ENCODE results near the gene CCDC73. TPM values are rescaled to one million over a fixed set of nuclear protein-coding genes. Genes with fewer than 3 reads are reported as not detected.
"Not testable (repeated sequence)": the region's sequence is repeated elsewhere in the genome, so short reads cannot be mapped to it uniquely, and the experiment has no call there.

The CCDC73 gene
- total RNA-seq, 1 experiment from 2014 or later = 0.04 TPM

DNA sequence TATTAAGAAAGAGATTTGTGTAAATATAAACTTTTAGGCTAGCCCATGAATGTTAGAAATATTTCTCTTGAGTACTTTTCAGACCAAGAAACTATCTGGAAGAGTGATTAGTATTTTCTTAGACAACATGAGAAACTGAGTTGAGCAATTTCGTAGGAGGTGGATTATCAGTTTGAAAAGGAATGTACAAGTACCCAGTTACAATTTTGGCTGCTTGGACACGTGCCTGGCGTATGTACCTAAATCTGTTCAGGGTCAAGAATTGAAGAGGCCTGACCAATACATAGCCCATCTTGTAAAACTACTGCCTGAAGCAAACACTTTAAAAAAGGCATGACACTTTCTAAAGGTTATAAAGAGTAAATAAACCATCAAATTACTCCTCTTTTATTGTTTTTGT lies 71.1 kb downstream of the CCDC73 start:
- no peaks in the 10 kb centered on the region for H3K27me3 ChIP-seq (ENCODE audit: low read length)
- no peak for ATAC-seq
- TF ChIP-seq, protein P1, sequence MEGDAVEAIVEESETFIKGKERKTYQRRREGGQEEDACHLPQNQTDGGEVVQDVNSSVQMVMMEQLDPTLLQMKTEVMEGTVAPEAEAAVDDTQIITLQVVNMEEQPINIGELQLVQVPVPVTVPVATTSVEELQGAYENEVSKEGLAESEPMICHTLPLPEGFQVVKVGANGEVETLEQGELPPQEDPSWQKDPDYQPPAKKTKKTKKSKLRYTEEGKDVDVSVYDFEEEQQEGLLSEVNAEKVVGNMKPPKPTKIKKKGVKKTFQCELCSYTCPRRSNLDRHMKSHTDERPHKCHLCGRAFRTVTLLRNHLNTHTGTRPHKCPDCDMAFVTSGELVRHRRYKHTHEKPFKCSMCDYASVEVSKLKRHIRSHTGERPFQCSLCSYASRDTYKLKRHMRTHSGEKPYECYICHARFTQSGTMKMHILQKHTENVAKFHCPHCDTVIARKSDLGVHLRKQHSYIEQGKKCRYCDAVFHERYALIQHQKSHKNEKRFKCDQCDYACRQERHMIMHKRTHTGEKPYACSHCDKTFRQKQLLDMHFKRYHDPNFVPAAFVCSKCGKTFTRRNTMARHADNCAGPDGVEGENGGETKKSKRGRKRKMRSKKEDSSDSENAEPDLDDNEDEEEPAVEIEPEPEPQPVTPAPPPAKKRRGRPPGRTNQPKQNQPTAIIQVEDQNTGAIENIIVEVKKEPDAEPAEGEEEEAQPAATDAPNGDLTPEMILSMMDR (conservative IDR thresholded peaks at IDR 0.05; ENCODE audit: low read depth, low read length) = no peak
- TF ChIP-seq EZH2 (IDR thresholded peaks at IDR 0.05; ENCODE audit: low read length, unreplicated experiment) (no peak), EZH2phosphoT487 (IDR thresholded peaks at IDR 0.05; ENCODE audit: borderline replicate concordance, low read length) (no peak)
- no peaks in the 10 kb centered on the region for H4K20me1 ChIP-seq (ENCODE audit: low read length)
- intact Hi-C loops (cut with micrococcal nuclease) = no loop called here
- BruUV-seq (replicated peaks) = no TSS peak
- ChIA-PET CTCF (no interaction called here), POLR2A (ENCODE audit: unreplicated experiment) (no interaction called here)
- H3K27ac ChIP-seq (ENCODE audit: low read length) = no peak overlapping the region
- H3K4me3 ChIP-seq (ENCODE audit: low read length) = no peak overlapping the region
- H3K4me2 ChIP-seq (ENCODE audit: low read length) = no peak overlapping the region
- H3K79me2 ChIP-seq (ENCODE audit: low read length) = no peaks in the 10 kb centered on the region
- DNase-seq = no peak
- no peaks in the 10 kb centered on the region for H3K36me3 ChIP-seq (ENCODE audit: low read depth, low read length)
- H3K9me3 ChIP-seq (ENCODE audit: low read length) = no peaks in the 10 kb centered on the region
- no peak overlapping the region for H2AFZ ChIP-seq (ENCODE audit: low read length)
- no peaks in the 10 kb centered on the region for H3K9me2 ChIP-seq (replicated peaks; ENCODE audit: low read length)
- H3F3A ChIP-seq (ENCODE audit: low read length, unreplicated experiment) = no peaks in the 10 kb centered on the region
- H3K9ac ChIP-seq (ENCODE audit: low read length) = no peak overlapping the region
- H3K4me1 ChIP-seq (ENCODE audit: insufficient read depth, low read length) = no peaks in the 10 kb centered on the region

DNA sequence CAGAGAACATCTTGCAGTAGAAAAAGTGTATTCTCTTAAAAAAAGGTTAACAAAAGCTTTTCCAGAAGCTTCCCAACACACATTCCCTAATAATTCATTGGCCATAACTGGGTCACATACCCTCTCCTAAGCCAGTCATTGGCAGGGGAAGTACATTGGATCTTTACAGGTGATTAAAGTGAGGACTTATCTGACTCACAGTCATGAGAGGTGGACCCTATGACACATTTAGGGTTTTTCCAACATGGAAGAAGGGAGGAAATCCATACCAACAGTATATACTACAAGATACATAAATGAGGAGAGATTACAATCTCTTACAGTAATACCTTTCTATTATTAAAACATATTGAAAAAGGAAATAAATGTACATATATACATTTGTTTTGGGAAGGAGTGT lies 72.2 kb downstream of the CCDC73 start:
- no peaks in the 10 kb centered on the region for H3K4me1 ChIP-seq (ENCODE audit: insufficient read depth, low read length)
- ChIA-PET CTCF (no interaction called here), POLR2A (ENCODE audit: unreplicated experiment) (interaction anchor here (1.0 kb wide), 1 partner anchor 410 kb away, joined by 3 read pairs; no protein-coding TSS in a partner anchor)
- no peak overlapping the region for H3K9ac ChIP-seq (ENCODE audit: low read length)
- H3K9me2 ChIP-seq (replicated peaks; ENCODE audit: low read length) = no peaks in the 10 kb centered on the region
- ATAC-seq = no peak
- H3K27ac ChIP-seq (ENCODE audit: low read length) = no peak overlapping the region
- no peaks in the 10 kb centered on the region for H3F3A ChIP-seq (ENCODE audit: low read length, unreplicated experiment)
- H4K20me1 ChIP-seq (ENCODE audit: low read length) = no peaks in the 10 kb centered on the region
- no peaks in the 10 kb centered on the region for H3K36me3 ChIP-seq (ENCODE audit: low read depth, low read length)
- no peak overlapping the region for H3K4me2 ChIP-seq (ENCODE audit: low read length)
- H3K4me3 ChIP-seq (ENCODE audit: low read length) = no peak overlapping the region
- no TSS peak for BruUV-seq (replicated peaks)
- no peaks in the 10 kb centered on the region for H3K9me3 ChIP-seq (ENCODE audit: low read length)
- H2AFZ ChIP-seq (ENCODE audit: low read length) = no peak overlapping the region
- no peaks in the 10 kb centered on the region for H3K79me2 ChIP-seq (ENCODE audit: low read length)
- TF ChIP-seq EZH2phosphoT487 (IDR thresholded peaks at IDR 0.05; ENCODE audit: borderline replicate concordance, low read length) = no peak
- no peak for TF ChIP-seq EZH2 (IDR thresholded peaks at IDR 0.05; ENCODE audit: low read length, unreplicated experiment)
- TF ChIP-seq, protein P1 (conservative IDR thresholded peaks at IDR 0.05; ENCODE audit: low read depth, low read length) = no peak
- intact Hi-C loops (cut with micrococcal nuclease) = no loop called here
- DNase-seq = peak; percentile 27
- no peaks in the 10 kb centered on the region for H3K27me3 ChIP-seq (ENCODE audit: low read length)

DNA sequence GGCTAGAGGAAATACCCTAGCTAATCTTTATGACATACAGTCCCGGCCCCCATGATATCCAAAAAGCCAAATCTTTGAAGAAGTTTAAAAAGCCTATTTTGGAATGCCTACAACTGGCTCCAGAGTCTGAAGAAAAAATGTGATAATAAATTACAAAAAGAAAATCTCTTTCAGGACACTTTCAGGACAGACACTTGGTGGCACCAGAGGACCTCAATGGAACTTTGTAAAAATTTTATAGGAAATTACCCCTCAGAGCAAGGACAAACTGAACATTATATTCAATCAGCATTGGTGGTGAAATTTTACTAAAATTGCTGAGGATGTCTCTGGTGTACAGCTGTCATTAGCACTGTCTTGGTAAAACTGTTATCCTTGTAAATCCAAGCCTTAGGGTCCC lies 81.0 kb downstream of the CCDC73 start:
- Histone ChIP-seq H3K9ac (ENCODE audit: low read length) (no peak overlapping the region), H3K27ac (ENCODE audit: low read length) (no peak overlapping the region), H3K9me2 (replicated peaks; ENCODE audit: low read length) (no peaks in the 10 kb centered on the region), H4K20me1 (ENCODE audit: low read length) (no peaks in the 10 kb centered on the region), H3K79me2 (ENCODE audit: low read length) (no peaks in the 10 kb centered on the region), H3F3A (ENCODE audit: low read length, unreplicated experiment) (no peaks in the 10 kb centered on the region), H3K4me1 (ENCODE audit: insufficient read depth, low read length) (peaks cover 8% of the 10 kb centered on the region), H3K36me3 (ENCODE audit: low read depth, low read length) (no peaks in the 10 kb centered on the region), H3K4me3 (ENCODE audit: low read length) (no peak overlapping the region), H3K9me3 (ENCODE audit: low read length) (no peaks in the 10 kb centered on the region), H3K27me3 (ENCODE audit: low read length) (no peaks in the 10 kb centered on the region), H3K4me2 (ENCODE audit: low read length) (no peak overlapping the region), H2AFZ (ENCODE audit: low read length) (no peak overlapping the region)
- intact Hi-C loops (cut with micrococcal nuclease) = loop anchor here (1.0 to 10.0 kb wide), 5 partner anchors 34 to 351 kb away; partner anchors contain the start of gene QSER1
- TF ChIP-seq, protein P1 (conservative IDR thresholded peaks at IDR 0.05; ENCODE audit: low read depth, low read length) = peak; percentile 71
- TF ChIP-seq EZH2 (IDR thresholded peaks at IDR 0.05; ENCODE audit: low read length, unreplicated experiment) = no peak
- POLR2A ChIA-PET (ENCODE audit: unreplicated experiment) = no interaction called here
- BruUV-seq (replicated peaks) = no TSS peak
- peak; percentile 46 for DNase-seq
- peak; percentile 53 for ATAC-seq
- CTCF ChIA-PET = no interaction called here

DNA sequence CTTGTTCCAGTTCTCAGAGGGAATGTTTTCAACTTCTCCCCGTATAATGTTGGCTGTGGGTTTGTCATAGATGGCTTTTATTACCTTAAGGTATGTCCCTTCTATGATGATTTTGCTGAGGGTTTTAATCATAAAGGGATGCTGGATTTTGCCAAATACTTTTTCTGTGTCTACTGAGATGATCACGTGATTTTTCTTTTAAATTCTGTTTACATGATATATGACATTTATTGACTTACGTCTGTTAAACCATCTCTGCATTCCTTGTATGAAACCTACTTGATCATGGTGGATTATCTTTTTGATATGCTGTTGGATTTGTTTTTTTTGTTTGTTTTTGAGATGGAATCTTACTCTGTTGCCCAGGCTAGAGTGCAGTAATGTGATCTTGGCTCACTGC lies 85.5 kb downstream of the CCDC73 start:
- H3K4me3 ChIP-seq (ENCODE audit: low read length); H3K9me3 ChIP-seq (ENCODE audit: low read length); H3K79me2 ChIP-seq (ENCODE audit: low read length); H2AFZ ChIP-seq (ENCODE audit: low read length); DNase-seq; H4K20me1 ChIP-seq (ENCODE audit: low read length); H3F3A ChIP-seq (ENCODE audit: low read length, unreplicated experiment); H3K4me2 ChIP-seq (ENCODE audit: low read length); ATAC-seq; BruUV-seq (replicated peaks); H3K36me3 ChIP-seq (ENCODE audit: low read depth, low read length); H3K9ac ChIP-seq (ENCODE audit: low read length); CTCF ChIA-PET; H3K27ac ChIP-seq (ENCODE audit: low read length); POLR2A ChIA-PET (ENCODE audit: unreplicated experiment); H3K9me2 ChIP-seq (replicated peaks; ENCODE audit: low read length); H3K27me3 ChIP-seq (ENCODE audit: low read length): not testable (repeated sequence)
- peaks cover 36% of the 10 kb centered on the region for H3K4me1 ChIP-seq (ENCODE audit: insufficient read depth, low read length)
- intact Hi-C loops (cut with micrococcal nuclease) = loop anchor here (10.0 kb wide), 1 partner anchor 94 kb away; no protein-coding TSS in a partner anchor
